MG63 (cell line): Measurements from ENCODE around the gene AFG3L2. TPM values are rescaled to one million over a fixed set of nuclear protein-coding genes. Genes with fewer than 3 reads are reported as not detected.

Experiments used
- DNase-seq: peaks from one replicate; pipeline ENCODE4 v3.0.0-alpha.2; 2020
- H3K27me3 ChIP-seq: fragments of 250-450 bp; sonication (Bioruptor Pico); 2 replicates; pipeline ENCODE4 v1.5.1; 2020; ENCODE audit warnings: mild to moderate bottlenecking, moderate library complexity
- H3K36me3 ChIP-seq: fragments of 250-450 bp; sonication (Bioruptor Pico); 2 replicates; pipeline ENCODE4 v1.5.1; 2020; ENCODE audit warnings: mild to moderate bottlenecking, moderate library complexity
- H3K4me3 ChIP-seq: fragments of 250-450 bp; sonication (Bioruptor Pico); 2 replicates; pipeline ENCODE4 v1.5.1; 2020; ENCODE audit warnings: mild to moderate bottlenecking, moderate library complexity
- H3K9me3 ChIP-seq: fragments of 250-450 bp; sonication (Bioruptor Pico); 2 replicates; pipeline ENCODE4 v1.5.1; 2020; ENCODE audit warnings: mild to moderate bottlenecking, moderate library complexity
- total RNA-seq: library from RNA; depleted of rRNA; stranded (reverse); fragments of >200 nt; shearing (Covaris generic); gene quantifications from 2 replicates; pipeline ENCODE4 v1.2.3, GENCODE V29; 2014; ENCODE audit warnings: low replicate concordance

Gene AFG3L2
- total RNA-seq, 1 experiment from 2014 or later: 57.7 TPM

DNA sequence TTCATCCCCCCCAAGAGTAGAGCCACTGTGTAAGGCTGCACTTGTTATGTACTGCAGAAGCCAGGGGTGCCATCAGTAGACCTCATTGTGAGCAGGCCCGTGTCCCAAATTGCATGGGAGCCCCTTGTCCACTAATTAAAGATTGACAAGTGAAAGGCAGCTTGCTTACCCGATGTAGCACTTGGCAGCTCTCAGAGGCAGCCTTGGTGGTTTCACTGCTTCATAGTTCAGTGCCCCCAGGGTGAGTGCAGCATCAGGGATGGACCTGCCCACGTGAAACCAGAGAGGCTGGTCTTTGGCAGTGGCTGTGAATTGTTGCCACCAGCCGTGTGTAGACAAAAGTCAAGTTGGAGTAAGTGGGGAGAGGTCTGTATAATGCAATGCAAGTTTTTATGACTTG, 55.7 kb downstream of the AFG3L2 start:
- H3K36me3 ChIP-seq: peaks cover 92% of the 10 kb centered on the region
- no peaks in the 10 kb centered on the region for H3K27me3 ChIP-seq
- H3K9me3 ChIP-seq: no peaks in the 10 kb centered on the region
- no peak for DNase-seq
- no peak overlapping the region for H3K4me3 ChIP-seq

DNA sequence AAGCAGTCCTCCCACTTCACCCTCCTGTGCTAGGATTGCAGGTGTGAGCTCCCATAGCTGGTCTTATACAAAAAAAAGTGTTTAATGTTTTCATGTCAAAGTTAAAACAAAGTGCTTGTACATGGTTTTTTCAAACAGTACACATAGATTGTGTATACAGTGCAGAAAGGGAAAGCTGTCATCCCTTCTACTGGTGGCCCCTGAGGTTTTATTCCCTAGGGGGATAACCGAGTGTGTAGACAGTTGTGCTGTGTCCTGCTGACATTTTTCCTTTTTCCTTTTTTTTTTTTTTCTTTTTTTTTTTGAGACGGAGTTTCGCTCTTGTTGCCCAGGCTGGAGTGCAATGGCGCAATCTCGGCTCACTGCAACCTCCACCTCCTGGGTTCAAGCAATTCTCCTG, 58.2 kb downstream of the AFG3L2 start:
- no peaks in the 10 kb centered on the region for H3K9me3 ChIP-seq
- no peak overlapping the region for H3K4me3 ChIP-seq
- no peaks in the 10 kb centered on the region for H3K27me3 ChIP-seq
- peaks cover 94% of the 10 kb centered on the region for H3K36me3 ChIP-seq
- DNase-seq: no peak

GRCh38 chr18:12318334-12318697, 58.7 kb downstream of the AFG3L2 start:
- Histone ChIP-seq H3K9me3 (no peaks in the 10 kb centered on the region), H3K4me3 (no peak overlapping the region), H3K36me3 (peaks cover 95% of the 10 kb centered on the region), H3K27me3 (no peaks in the 10 kb centered on the region)
- DNase-seq: no peak

DNA sequence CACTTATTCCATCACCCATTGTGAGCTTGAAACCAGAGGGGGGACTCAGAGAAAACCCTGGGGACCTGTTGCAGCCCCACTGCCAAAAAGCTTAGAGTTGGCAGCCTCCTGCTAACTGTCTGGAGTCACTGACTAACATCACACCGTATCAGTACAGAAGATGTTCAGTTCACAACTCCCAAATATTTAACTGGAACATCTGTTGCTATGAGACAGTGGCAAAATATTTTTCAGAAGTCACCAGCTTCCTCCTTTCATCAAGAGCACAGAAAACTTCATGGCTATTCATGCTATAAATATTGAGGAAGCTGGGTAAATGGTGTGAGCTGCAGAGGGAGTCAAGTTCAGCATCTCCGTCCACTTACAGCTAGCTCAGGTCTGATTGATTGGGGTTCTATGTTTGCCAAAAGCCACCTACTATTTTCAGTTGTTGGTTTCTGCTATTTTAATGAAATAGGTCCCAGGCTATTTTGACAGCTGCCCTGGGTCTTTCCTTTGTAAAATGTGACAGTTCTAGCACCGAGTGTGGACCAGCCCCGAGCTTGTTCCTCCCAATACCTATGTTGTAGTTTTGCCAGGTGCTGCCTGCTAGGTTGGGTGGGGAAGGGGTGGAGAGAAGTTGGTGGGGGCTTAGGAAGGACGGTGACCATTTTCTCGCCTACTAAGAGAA, 59.2 kb downstream of the AFG3L2 start:
- no peak overlapping the region for H3K4me3 ChIP-seq
- H3K9me3 ChIP-seq: no peaks in the 10 kb centered on the region
- DNase-seq: no peak
- H3K36me3 ChIP-seq: peaks cover 95% of the 10 kb centered on the region
- H3K27me3 ChIP-seq: no peaks in the 10 kb centered on the region

GRCh38 chr18:12315911-12316310, 61.1 kb downstream of the AFG3L2 start:
- Histone ChIP-seq H3K4me3 (no peak overlapping the region), H3K36me3 (peaks cover 94% of the 10 kb centered on the region), H3K27me3 (no peaks in the 10 kb centered on the region), H3K9me3 (peaks cover 6% of the 10 kb centered on the region)
- DNase-seq: peak; percentile 38

DNA sequence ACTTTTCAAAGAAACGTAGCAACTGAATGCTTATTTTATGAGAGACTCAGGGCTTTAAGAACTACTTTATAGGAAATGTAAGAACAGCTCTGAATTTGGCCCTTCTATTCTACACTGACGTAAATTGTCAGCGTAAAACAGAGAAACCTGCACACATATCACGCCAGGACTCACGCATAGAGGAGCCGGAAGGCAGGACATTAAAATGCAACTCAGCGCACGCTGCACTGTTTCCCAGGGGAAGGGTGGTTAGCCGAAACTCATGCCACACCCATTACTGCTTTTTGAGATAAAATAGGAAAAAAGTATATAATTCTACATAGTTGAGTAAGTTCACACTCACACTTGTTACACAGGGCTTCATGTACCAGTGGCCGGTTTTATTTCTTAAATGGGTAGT, 61.5 kb downstream of the AFG3L2 start:
- Histone ChIP-seq H3K4me3 (no peak overlapping the region), H3K36me3 (peaks cover 94% of the 10 kb centered on the region), H3K9me3 (peaks cover 6% of the 10 kb centered on the region), H3K27me3 (no peaks in the 10 kb centered on the region)
- no peak for DNase-seq

- H3K27me3 ChIP-seq: no peaks in the 10 kb centered on the region
Measured at GRCh38 chr18:12314591-12315305, 62.3 kb downstream of the AFG3L2 start.

GRCh38 chr18:12313530-12314245, 63.3 kb downstream of the AFG3L2 start:
- DNase-seq: no peak
- Histone ChIP-seq H3K36me3 (peaks cover 96% of the 10 kb centered on the region), H3K27me3 (no peaks in the 10 kb centered on the region), H3K9me3 (peaks cover 6% of the 10 kb centered on the region), H3K4me3 (no peak overlapping the region)

More at GRCh38 chr18:12314591-12315305, 62.3 kb downstream of the AFG3L2 start:
- DNase-seq: no peak
- H3K36me3 ChIP-seq: peaks cover 94% of the 10 kb centered on the region
- no peak overlapping the region for H3K4me3 ChIP-seq
- peaks cover 6% of the 10 kb centered on the region for H3K9me3 ChIP-seq

GRCh38 chr18:12312976-12313375, 64.1 kb downstream of the AFG3L2 start:
- Histone ChIP-seq H3K9me3 (peaks cover 6% of the 10 kb centered on the region), H3K36me3 (peaks cover 90% of the 10 kb centered on the region), H3K4me3 (no peak overlapping the region), H3K27me3 (no peaks in the 10 kb centered on the region)
- DNase-seq: no peak

DNA sequence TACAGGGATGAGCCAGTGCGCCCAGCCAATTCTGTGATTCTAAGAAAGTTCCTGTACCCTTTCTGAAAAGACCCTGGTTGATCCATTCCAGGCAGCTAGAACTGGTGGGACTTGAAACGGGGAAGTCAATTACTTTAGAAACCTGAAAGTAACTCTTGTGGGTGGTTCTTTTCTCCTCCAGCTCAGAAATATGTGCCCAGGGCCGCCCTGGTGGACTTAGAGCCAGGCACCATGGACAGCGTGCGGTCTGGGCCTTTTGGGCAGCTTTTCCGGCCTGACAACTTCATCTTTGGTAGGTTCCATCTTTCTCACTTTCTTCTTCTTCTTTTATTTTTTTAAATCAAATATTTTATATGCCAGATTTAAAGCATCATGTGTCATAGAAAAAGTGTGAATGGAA, 66.3 kb downstream of the AFG3L2 start:
- H3K36me3 ChIP-seq: peaks cover 67% of the 10 kb centered on the region
- H3K9me3 ChIP-seq: peaks cover 6% of the 10 kb centered on the region
- H3K27me3 ChIP-seq: no peaks in the 10 kb centered on the region
- no peak overlapping the region for H3K4me3 ChIP-seq
- DNase-seq: no peak

GRCh38 chr18:12309683-12310198, 67.3 kb downstream of the AFG3L2 start:
- peak overlapping the region; percentile 83 for H3K4me3 ChIP-seq
- peaks cover 59% of the 10 kb centered on the region for H3K36me3 ChIP-seq
- DNase-seq: no peak
- H3K9me3 ChIP-seq: peaks cover 6% of the 10 kb centered on the region
- no peaks in the 10 kb centered on the region for H3K27me3 ChIP-seq

DNA sequence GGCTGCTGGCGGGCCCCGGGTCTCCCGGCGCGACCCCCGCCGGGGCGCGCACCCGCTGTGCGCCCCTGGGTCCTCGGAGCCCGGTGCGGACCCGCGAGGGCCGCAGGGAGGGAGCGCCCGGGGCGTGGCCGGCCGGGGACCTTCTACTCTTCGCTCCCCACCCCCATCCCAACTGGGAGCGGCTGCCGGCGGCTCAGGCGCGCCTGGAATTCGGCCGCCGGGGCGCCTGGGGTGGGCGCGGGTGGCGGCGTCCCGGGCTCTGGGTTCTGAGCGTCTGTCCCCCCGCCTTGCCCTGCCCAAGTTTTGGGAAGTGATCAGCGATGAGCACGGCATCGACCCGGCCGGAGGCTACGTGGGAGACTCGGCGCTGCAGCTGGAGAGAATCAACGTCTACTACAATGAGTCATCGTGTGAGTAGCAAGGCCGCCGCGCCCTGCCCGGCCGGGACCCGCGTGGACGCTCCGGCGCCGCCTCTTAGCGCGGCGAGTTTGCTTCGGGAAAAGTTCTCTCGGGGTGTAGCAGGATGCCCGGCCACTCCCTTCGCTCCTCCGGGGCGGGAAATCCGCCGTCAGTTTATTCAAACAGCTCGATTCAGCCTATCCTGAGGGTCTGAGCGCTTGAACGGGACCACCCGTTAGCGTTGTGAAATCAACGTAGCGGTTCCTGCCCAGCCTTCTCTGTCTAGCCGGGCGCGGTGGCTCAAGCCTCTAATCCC, 68.5 kb downstream of the AFG3L2 start:
- H3K27me3 ChIP-seq: no peaks in the 10 kb centered on the region
- H3K9me3 ChIP-seq: peaks cover 6% of the 10 kb centered on the region
- peaks cover 48% of the 10 kb centered on the region for H3K36me3 ChIP-seq
- DNase-seq: peak; percentile 83
- H3K4me3 ChIP-seq: peak overlapping the region; percentile 83

- peak; percentile 91 for DNase-seq
- peaks cover 6% of the 10 kb centered on the region for H3K9me3 ChIP-seq
- H3K4me3 ChIP-seq: peak within 1 kb of the TSS; percentile 83
- peaks cover 41% of the 10 kb centered on the region for H3K36me3 ChIP-seq
- H3K27me3 ChIP-seq: no peaks in the 10 kb centered on the region
Measured at GRCh38 chr18:12307701-12308385, 69.2 kb downstream of the AFG3L2 start, which contains the start of gene TUBB6. Gene TUBB6 (plus strand): TSS chr18:12308241. CDS start chr18:12308293, 52 bp downstream.

- Histone ChIP-seq H3K36me3 (peaks cover 34% of the 10 kb centered on the region), H3K27me3 (no peaks in the 10 kb centered on the region), H3K9me3 (peaks cover 6% of the 10 kb centered on the region), H3K4me3 (peak overlapping the region; percentile 83)
- DNase-seq: peak; percentile 68
Measured at GRCh38 chr18:12306752-12307700, 70.0 kb downstream of the AFG3L2 start.

DNA sequence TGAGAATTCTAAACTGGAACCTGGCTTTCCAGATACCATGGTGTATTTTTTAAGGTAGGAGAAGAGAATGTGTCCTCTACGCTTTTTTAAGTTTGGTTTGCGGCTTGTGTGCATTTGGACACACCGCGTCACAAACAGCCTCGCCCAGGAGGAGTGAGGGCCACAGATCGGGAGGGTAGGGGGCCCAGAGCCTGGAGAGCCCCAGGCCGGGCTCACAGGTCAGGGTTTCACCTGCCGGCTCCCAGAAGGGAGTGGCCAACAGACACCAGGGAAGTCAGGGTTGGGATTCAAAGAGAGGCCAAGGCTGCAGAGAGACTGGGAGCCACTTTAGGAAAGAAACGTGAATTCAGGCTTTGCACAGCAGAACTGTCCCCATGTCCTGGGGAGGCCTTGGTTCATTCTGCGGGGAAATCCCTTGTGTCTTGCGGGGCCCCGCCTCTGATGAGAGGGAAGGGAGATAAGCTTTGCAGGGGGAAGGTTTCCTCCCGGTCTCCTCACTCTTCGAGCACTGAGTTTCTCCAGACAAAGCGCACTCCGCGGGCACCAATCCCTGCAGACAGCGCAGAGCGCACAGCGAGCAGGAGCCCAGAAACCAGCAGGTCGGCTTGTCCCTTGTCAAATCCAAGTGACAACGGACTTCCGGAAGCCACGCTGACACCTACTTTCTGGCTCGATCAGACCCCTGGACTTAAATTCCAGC, 70.9 kb downstream of the AFG3L2 start:
- Histone ChIP-seq H3K36me3 (peaks cover 24% of the 10 kb centered on the region), H3K4me3 (peak overlapping the region; percentile 83), H3K27me3 (no peaks in the 10 kb centered on the region), H3K9me3 (no peaks in the 10 kb centered on the region)
- no peak for DNase-seq
